ENCODE measurements around the gene TRMT10C. TPM values are rescaled to one million over a fixed set of nuclear protein-coding genes. Genes with fewer than 3 reads are reported as not detected.

The TRMT10C gene
- total RNA-seq, 1 experiment from 2014 or later: 34.2 TPM

DNA sequence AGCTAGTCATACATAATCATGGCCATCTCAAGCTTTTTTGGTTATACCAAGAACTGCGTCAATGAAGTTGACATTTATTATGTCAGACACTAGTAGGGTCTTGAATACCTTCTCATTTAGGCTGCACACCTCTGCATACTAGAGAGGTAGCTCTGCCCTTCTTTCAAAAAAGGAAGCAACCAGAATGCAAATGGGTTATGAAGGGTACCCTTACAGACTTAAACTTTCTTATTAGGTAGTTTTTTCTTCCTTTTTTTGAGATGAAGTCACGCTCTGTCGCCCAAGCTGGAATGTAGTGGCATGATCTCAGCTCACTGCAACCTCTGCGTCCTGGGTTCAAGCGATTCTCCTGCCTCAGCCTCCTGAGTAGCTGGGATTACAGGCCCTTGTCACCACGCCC, 15.6 kb downstream of the TRMT10C start:
- H3K79me2 ChIP-seq (ENCODE audit: low read depth): peaks cover 75% of the 10 kb centered on the region
- no peak overlapping the region for H3K27ac ChIP-seq
- peaks cover 4% of the 10 kb centered on the region; the same call in 1 of the 2 replicates for H3F3A ChIP-seq (ENCODE audit: insufficient read depth, low read depth)
- H3K4me1 ChIP-seq (replicated peaks; ENCODE audit: insufficient read depth): peaks cover 22% of the 10 kb centered on the region
- H3K9me2 ChIP-seq (ENCODE audit: insufficient read depth): no peaks in the 10 kb centered on the region
- H3K27me3 ChIP-seq (ENCODE audit: insufficient read depth, low read depth): no peaks in the 10 kb centered on the region
- no TSS peak for BruUV-seq (replicated peaks)
- no peaks in the 10 kb centered on the region for H3K9me3 ChIP-seq (ENCODE audit: insufficient read depth, low read depth)
- H2AFZ ChIP-seq: no peak overlapping the region
- no peak overlapping the region for H3K4me2 ChIP-seq
- TF ChIP-seq, protein P1, sequence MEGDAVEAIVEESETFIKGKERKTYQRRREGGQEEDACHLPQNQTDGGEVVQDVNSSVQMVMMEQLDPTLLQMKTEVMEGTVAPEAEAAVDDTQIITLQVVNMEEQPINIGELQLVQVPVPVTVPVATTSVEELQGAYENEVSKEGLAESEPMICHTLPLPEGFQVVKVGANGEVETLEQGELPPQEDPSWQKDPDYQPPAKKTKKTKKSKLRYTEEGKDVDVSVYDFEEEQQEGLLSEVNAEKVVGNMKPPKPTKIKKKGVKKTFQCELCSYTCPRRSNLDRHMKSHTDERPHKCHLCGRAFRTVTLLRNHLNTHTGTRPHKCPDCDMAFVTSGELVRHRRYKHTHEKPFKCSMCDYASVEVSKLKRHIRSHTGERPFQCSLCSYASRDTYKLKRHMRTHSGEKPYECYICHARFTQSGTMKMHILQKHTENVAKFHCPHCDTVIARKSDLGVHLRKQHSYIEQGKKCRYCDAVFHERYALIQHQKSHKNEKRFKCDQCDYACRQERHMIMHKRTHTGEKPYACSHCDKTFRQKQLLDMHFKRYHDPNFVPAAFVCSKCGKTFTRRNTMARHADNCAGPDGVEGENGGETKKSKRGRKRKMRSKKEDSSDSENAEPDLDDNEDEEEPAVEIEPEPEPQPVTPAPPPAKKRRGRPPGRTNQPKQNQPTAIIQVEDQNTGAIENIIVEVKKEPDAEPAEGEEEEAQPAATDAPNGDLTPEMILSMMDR (conservative IDR thresholded peaks at IDR 0.05): no peak
- no peak for TF ChIP-seq EZH2 (IDR thresholded peaks at IDR 0.05; ENCODE audit: low read depth)
- H3K36me3 ChIP-seq (ENCODE audit: low read depth): peaks cover 29% of the 10 kb centered on the region
- ChIA-PET POLR2A (ENCODE audit: unreplicated experiment) (interaction anchor here (0.6 kb wide), 1 partner anchor 57 kb away, joined by 4 read pairs; no protein-coding TSS in a partner anchor), CTCF (interaction anchor here (0.6 kb wide), 2 partner anchors 18 to 217 kb away, joined by 3 read pairs; no protein-coding TSS in a partner anchor)
- no peak overlapping the region for H3K4me3 ChIP-seq
- peaks cover 63% of the 10 kb centered on the region for H4K20me1 ChIP-seq (ENCODE audit: insufficient read depth)
- intact Hi-C loops (cut with micrococcal nuclease; ENCODE audit: unreplicated experiment): no loop called here
- DNase-seq: no peak

DNA sequence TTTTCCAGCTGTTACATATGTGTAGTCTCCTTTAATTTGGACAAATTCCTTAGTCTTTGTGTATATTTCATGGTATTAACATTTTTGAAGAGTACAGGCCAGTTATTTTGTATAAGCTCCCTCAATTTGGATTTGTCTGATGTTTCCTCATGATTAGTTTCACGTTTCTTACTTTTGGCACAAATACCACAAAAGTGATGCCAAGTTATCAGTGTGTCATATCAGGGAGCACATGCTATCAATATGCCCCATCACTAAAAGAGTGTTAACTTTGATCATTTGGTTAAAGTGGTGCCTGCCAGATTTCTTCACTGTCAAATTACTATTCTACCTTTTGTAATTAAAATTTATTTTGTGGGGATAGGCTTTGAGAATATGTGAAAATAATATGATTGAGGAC, 26.9 kb downstream of the TRMT10C start:
- intact Hi-C loops (cut with micrococcal nuclease; ENCODE audit: unreplicated experiment): no loop called here
- Histone ChIP-seq H3K27me3 (ENCODE audit: insufficient read depth, low read depth) (no peaks in the 10 kb centered on the region), H3K36me3 (ENCODE audit: low read depth) (peaks cover 47% of the 10 kb centered on the region), H4K20me1 (ENCODE audit: insufficient read depth) (peaks cover 45% of the 10 kb centered on the region), H3K9me2 (ENCODE audit: insufficient read depth) (no peaks in the 10 kb centered on the region), H3K27ac (no peak overlapping the region), H3K4me3 (no peak overlapping the region), H2AFZ (no peak overlapping the region), H3K4me2 (no peak overlapping the region), H3K9me3 (ENCODE audit: insufficient read depth, low read depth) (no peaks in the 10 kb centered on the region), H3K4me1 (replicated peaks; ENCODE audit: insufficient read depth) (no peaks in the 10 kb centered on the region), H3K79me2 (ENCODE audit: low read depth) (peaks cover 27% of the 10 kb centered on the region), H3F3A (ENCODE audit: insufficient read depth, low read depth) (peaks cover 11% of the 10 kb centered on the region; the same call in 1 of the 2 replicates)
- TF ChIP-seq, protein P1 (conservative IDR thresholded peaks at IDR 0.05): no peak
- no peak for TF ChIP-seq EZH2 (IDR thresholded peaks at IDR 0.05; ENCODE audit: low read depth)
- POLR2A ChIA-PET (ENCODE audit: unreplicated experiment): interaction anchor here (0.7 kb wide), 1 partner anchor 98 kb away, joined by 3 read pairs; the partner anchor contains the start of gene RPL24
- CTCF ChIA-PET: interaction anchor here (0.6 kb wide), 1 partner anchor 128 kb away, joined by 3 read pairs; no protein-coding TSS in a partner anchor
- no TSS peak for BruUV-seq (replicated peaks)
- DNase-seq: no peak

- no peak overlapping the region for H3K27ac ChIP-seq
- no peak overlapping the region for H2AFZ ChIP-seq
- H3K4me1 ChIP-seq (replicated peaks; ENCODE audit: insufficient read depth): no peaks in the 10 kb centered on the region
- CTCF ChIA-PET: interaction anchor here (0.6 kb wide), 1 partner anchor 16 kb away, joined by 6 read pairs; no protein-coding TSS in a partner anchor
- no peaks in the 10 kb centered on the region for H3K9me2 ChIP-seq (ENCODE audit: insufficient read depth)
- H3K4me3 ChIP-seq: no peak overlapping the region
- no peak for DNase-seq
- H3K4me2 ChIP-seq: no peak overlapping the region
- POLR2A ChIA-PET (ENCODE audit: unreplicated experiment): no interaction called here
- BruUV-seq (replicated peaks): no TSS peak
- intact Hi-C loops (cut with micrococcal nuclease; ENCODE audit: unreplicated experiment): no loop called here
- peaks cover 41% of the 10 kb centered on the region for H3K36me3 ChIP-seq (ENCODE audit: low read depth)
- peaks cover 7% of the 10 kb centered on the region; the same call in 1 of the 2 replicates for H3K79me2 ChIP-seq (ENCODE audit: low read depth)
- H3K27me3 ChIP-seq (ENCODE audit: insufficient read depth, low read depth): no peaks in the 10 kb centered on the region
- H3F3A ChIP-seq (ENCODE audit: insufficient read depth, low read depth): peaks cover 21% of the 10 kb centered on the region; the same call in 1 of the 2 replicates
- H3K9me3 ChIP-seq (ENCODE audit: insufficient read depth, low read depth): no peaks in the 10 kb centered on the region
- TF ChIP-seq EZH2 (IDR thresholded peaks at IDR 0.05; ENCODE audit: low read depth): no peak
- TF ChIP-seq, protein P1 (conservative IDR thresholded peaks at IDR 0.05): no peak
- peaks cover 30% of the 10 kb centered on the region for H4K20me1 ChIP-seq (ENCODE audit: insufficient read depth)
Measured at GRCh38 chr3:101591071-101591470, 29.4 kb downstream of the TRMT10C start.

Data from PC-9 (cell line).